Gastroesophageal sphincter (tissue), 4 donors: ENCODE results near the gene FSIP2. TPM values are rescaled to one million over a fixed set of nuclear protein-coding genes. Genes with fewer than 3 reads are reported as not detected.

ENCODE experiments used
- ATAC-seq: fragments of 150-250 bp; one replicate; pipeline ENCODE4 v1.9.1; 2016; ENCODE audit warnings: mild to moderate bottlenecking, moderate library complexity
- H3K27ac ChIP-seq, 4 donors: fragments of 200-600 bp; sonication (generic) in 3 of 4; 1 replicate in 3 of 4; 2 replicates in 1 of 4; pipeline ENCODE4 v1.5.1; 2016 to 2019
- H3K27me3 ChIP-seq: fragments of 200-600 bp; sonication (generic); one replicate; pipeline ENCODE4 v1.5.1; 2019
- H3K36me3 ChIP-seq, 2 donors: fragments of 200-600 bp; sonication (generic); one replicate each; pipeline ENCODE4 v1.5.1; 2019; ENCODE audit warnings: control low read depth in 1 of 2
- H3K4me1 ChIP-seq, 3 donors: fragments of 200-600 bp; sonication (generic); 1 replicate in 2 of 3; 2 replicates in 1 of 3; pipeline ENCODE4 v1.5.1; 2016 to 2019; ENCODE audit warnings: control low read depth in 2 of 3
- H3K4me3 ChIP-seq, 2 donors: fragments of 200-600 bp; sonication (generic); one replicate each; pipeline ENCODE4 v1.5.1; 2019; ENCODE audit warnings: mild to moderate bottlenecking in 1 of 2, moderate library complexity in 1 of 2
- H3K9me3 ChIP-seq, 3 donors: fragments of 200-600 bp; sonication (generic); one replicate each; pipeline ENCODE4 v1.5.1; 2017 to 2019; ENCODE audit warnings: control low read depth in 2 of 3
- EP300 ChIP-seq: sonication (generic); formaldehyde crosslinking; IDR thresholded peaks from one replicate; pipeline ENCODE4 v1.6.1; 2017; ENCODE audit warnings: antibody characterized with exemption, mild to moderate bottlenecking
- POLR2A ChIP-seq, 2 donors: fragments of 450-650 bp; IDR thresholded peaks; one replicate each; pipeline ENCODE4 v1.6.1; 2017; ENCODE audit warnings: antibody characterized with exemption in 2 of 2, mild to moderate bottlenecking in 2 of 2, moderate library complexity in 1 of 2
- POLR2AphosphoS5 ChIP-seq: sonication (generic); formaldehyde crosslinking; IDR thresholded peaks from one replicate; pipeline ENCODE4 v1.6.1; 2017; ENCODE audit warnings: antibody characterized with exemption
- WGBS, 2 donors: methylation state at CpG; one replicate each; pipeline ENCODE4 v1.1.5; 2018; ENCODE audit warnings: low coverage in 1 of 2; 5-methylcytosine and 5-hydroxymethylcytosine counted together
- total RNA-seq, 4 donors: library from RNA; depleted of rRNA; stranded (reverse); fragments of >200 nt; gene quantifications; one replicate each; pipeline ENCODE4 v1.1.0, GENCODE V29; 2016
- TF ChIP-seq, protein P1 (sequence below), 4 experiments: fragments of 200-600 bp in 2 of 4; fragments of 450-650 bp in 2 of 4; sonication (generic) in 1 of 4; IDR thresholded peaks; one replicate each; pipeline ENCODE4 v1.5.1; 2017 to 2019; ENCODE audit warnings: antibody characterized with exemption in 4 of 4, mild to moderate bottlenecking in 2 of 4, moderate library complexity in 2 of 4

The FSIP2 gene
- total RNA-seq, 4 donors from 2014 or later: 0.04 to 1.1 (median 0.33) TPM

GRCh38 chr2:185780890-185781289, 42.3 kb downstream of the FSIP2 start:
- no peaks in the 10 kb centered on the region for H3K27me3 ChIP-seq
- H3K4me1 ChIP-seq: no peaks in the 10 kb centered on the region
- no peak overlapping the region for H3K4me3 ChIP-seq
- no peak overlapping the region for H3K27ac ChIP-seq
- 54 to 56% methylated on average over 2 of the region's 2 CpGs for WGBS, 2 donors
- H3K9me3 ChIP-seq: peaks cover 0 to 8% (median 0%) of the 10 kb centered on the region in 3 donors
- no peak for ATAC-seq
- TF ChIP-seq, protein P1, sequence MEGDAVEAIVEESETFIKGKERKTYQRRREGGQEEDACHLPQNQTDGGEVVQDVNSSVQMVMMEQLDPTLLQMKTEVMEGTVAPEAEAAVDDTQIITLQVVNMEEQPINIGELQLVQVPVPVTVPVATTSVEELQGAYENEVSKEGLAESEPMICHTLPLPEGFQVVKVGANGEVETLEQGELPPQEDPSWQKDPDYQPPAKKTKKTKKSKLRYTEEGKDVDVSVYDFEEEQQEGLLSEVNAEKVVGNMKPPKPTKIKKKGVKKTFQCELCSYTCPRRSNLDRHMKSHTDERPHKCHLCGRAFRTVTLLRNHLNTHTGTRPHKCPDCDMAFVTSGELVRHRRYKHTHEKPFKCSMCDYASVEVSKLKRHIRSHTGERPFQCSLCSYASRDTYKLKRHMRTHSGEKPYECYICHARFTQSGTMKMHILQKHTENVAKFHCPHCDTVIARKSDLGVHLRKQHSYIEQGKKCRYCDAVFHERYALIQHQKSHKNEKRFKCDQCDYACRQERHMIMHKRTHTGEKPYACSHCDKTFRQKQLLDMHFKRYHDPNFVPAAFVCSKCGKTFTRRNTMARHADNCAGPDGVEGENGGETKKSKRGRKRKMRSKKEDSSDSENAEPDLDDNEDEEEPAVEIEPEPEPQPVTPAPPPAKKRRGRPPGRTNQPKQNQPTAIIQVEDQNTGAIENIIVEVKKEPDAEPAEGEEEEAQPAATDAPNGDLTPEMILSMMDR (IDR thresholded peaks at IDR 0.05): no peak
- no peak for TF ChIP-seq EP300
- TF ChIP-seq POLR2A (IDR thresholded peaks at IDR 0.05): no peak
- TF ChIP-seq POLR2AphosphoS5: no peak
- H3K36me3 ChIP-seq: no peaks in the 10 kb centered on the region

GRCh38 chr2:185782223-185782769, 43.7 kb downstream of the FSIP2 start:
- WGBS, 2 donors: 69 to 81% methylated on average over 3 to 4 of the region's 4 CpGs
- TF ChIP-seq POLR2AphosphoS5 (no peak), POLR2A (IDR thresholded peaks at IDR 0.05) (no peak), EP300 (no peak)
- TF ChIP-seq, protein P1 (IDR thresholded peaks at IDR 0.05): no peak
- ATAC-seq: no peak
- H3K27me3 ChIP-seq: no peaks in the 10 kb centered on the region
- H3K27ac ChIP-seq: no peak overlapping the region
- H3K36me3 ChIP-seq: no peaks in the 10 kb centered on the region
- no peak overlapping the region for H3K4me3 ChIP-seq
- H3K4me1 ChIP-seq: no peaks in the 10 kb centered on the region
- H3K9me3 ChIP-seq: no peaks in the 10 kb centered on the region

DNA sequence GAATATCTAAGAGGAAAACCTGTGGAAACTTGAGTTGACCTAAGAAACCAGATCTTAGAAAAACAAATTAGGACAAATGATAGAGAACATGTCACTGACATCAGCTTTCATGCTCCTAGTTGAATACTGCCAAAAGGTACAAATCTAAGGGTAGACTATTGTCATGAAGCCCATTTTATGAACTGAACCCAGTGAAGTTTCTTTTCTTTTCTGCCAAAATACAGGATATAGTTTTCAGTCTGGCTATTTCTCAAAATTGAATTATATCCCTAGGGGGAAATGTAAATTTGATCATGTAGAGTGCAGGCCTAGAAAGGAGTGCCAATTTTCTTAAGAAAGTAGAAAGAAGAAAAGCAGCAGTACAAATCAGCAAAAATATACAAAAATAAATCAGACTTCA, 46.6 kb downstream of the FSIP2 start:
- Histone ChIP-seq H3K4me1 (no peaks in the 10 kb centered on the region), H3K36me3 (no peaks in the 10 kb centered on the region), H3K4me3 (no peak overlapping the region), H3K9me3 (no peaks in the 10 kb centered on the region), H3K27ac (no peak overlapping the region), H3K27me3 (no peaks in the 10 kb centered on the region)
- ATAC-seq: no peak
- TF ChIP-seq POLR2AphosphoS5 (no peak), POLR2A (IDR thresholded peaks at IDR 0.05) (no peak), EP300 (no peak)
- TF ChIP-seq, protein P1 (IDR thresholded peaks at IDR 0.05): no peak

- Histone ChIP-seq H3K9me3 (no peaks in the 10 kb centered on the region), H3K4me3 (no peak overlapping the region), H3K4me1 (no peaks in the 10 kb centered on the region), H3K36me3 (no peaks in the 10 kb centered on the region), H3K27me3 (no peaks in the 10 kb centered on the region), H3K27ac (no peak overlapping the region)
- 72 to 86% methylated on average over 2 of the region's 2 CpGs for WGBS, 2 donors
- TF ChIP-seq, protein P1 (IDR thresholded peaks at IDR 0.05): no peak
- no peak for TF ChIP-seq POLR2A (IDR thresholded peaks at IDR 0.05)
- TF ChIP-seq POLR2AphosphoS5: no peak
- no peak for TF ChIP-seq EP300
- no peak for ATAC-seq
Observed at GRCh38 chr2:185785851-185786473, 47.4 kb downstream of the FSIP2 start.
